IMR-90 (cell line): Measurements from ENCODE around the gene CFP. TPM values are rescaled to one million over a fixed set of nuclear protein-coding genes. Genes with fewer than 3 reads are reported as not detected.

Source experiments
- BHLHE40 ChIP-seq: fragments of 150-350 bp; IDR thresholded peaks from 2 replicates; pipeline ENCODE4 v1.6.1; 2016; ENCODE audit warnings: mild to moderate bottlenecking, low read depth, low read length
- POLR2A ChIP-seq: IDR thresholded peaks from 2 replicates; pipeline ENCODE4 v1.6.1; 2012; ENCODE audit warnings: mild to moderate bottlenecking, low read depth, low read length
- SMC3 ChIP-seq: fragments of 150-350 bp; IDR thresholded peaks from 2 replicates; pipeline ENCODE4 v1.6.1; 2016; ENCODE audit warnings: low read depth, mild to moderate bottlenecking, antibody characterized with exemption, low read length, moderate library complexity
- polyA plus RNA-seq, 3 experiments: library from polyadenylated mRNA; depleted of rRNA; stranded (reverse); fragments of >200 nt; gene quantifications; 2 replicates each; pipeline ENCODE4 v1.2.3, GENCODE V29; 2012; ENCODE audit warnings: low replicate concordance in 1 of 3
- total RNA-seq: library from RNA; depleted of rRNA; stranded (reverse); fragments of >200 nt; gene quantifications from 2 replicates; pipeline ENCODE4 v1.2.3, GENCODE V29; 2012
- TF ChIP-seq, protein P1 (sequence below): conservative IDR thresholded peaks from 2 replicates; pipeline ENCODE4 v1.5.1; 2012; ENCODE audit warnings: mild to moderate bottlenecking, low read depth, low read length, improper control_type of control experiment

The CFP gene
- total and polyA plus RNA-seq, 2 of the 4 experiments (the other 2 are of a cell fraction), result under 0.01 to 0.14 TPM

DNA sequence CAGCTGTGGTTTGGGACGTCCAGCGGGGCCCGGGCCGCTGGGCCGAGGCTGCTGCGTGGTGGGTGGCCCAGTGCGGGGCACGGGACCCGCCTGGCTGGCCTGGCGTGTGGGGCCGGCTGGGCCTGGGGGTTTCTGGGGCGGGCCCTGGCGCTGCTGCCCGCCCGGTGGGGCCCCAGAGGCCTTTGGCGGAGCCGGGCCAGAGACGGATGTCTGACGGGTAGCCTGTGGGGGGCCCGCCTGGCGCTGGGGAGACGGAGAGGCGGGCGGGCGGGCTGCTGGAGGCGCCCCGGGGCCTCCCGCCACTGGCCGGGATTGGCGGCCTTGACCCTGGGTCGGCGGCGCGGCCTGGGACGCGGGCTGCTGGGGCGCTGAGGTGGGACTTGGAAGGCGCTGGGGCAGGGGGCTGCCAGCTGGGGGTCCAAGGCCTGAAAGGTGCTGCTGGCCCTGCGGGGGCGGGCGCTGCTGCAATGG, 55.6 kb downstream of the CFP start (continued):
- TF ChIP-seq SMC3 (no peak), POLR2A (no peak), BHLHE40 (no peak)
- TF ChIP-seq, protein P1, sequence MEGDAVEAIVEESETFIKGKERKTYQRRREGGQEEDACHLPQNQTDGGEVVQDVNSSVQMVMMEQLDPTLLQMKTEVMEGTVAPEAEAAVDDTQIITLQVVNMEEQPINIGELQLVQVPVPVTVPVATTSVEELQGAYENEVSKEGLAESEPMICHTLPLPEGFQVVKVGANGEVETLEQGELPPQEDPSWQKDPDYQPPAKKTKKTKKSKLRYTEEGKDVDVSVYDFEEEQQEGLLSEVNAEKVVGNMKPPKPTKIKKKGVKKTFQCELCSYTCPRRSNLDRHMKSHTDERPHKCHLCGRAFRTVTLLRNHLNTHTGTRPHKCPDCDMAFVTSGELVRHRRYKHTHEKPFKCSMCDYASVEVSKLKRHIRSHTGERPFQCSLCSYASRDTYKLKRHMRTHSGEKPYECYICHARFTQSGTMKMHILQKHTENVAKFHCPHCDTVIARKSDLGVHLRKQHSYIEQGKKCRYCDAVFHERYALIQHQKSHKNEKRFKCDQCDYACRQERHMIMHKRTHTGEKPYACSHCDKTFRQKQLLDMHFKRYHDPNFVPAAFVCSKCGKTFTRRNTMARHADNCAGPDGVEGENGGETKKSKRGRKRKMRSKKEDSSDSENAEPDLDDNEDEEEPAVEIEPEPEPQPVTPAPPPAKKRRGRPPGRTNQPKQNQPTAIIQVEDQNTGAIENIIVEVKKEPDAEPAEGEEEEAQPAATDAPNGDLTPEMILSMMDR, result no peak
